HFFc6 (cell line): Measurements from ENCODE around the gene SEMA4C. TPM values are rescaled to one million over a fixed set of nuclear protein-coding genes. Genes with fewer than 3 reads are reported as not detected.
A peak's percentile ranks its signal among the peaks of the same experiment; 100 is the strongest.

Experiments
- DNase-seq: peaks from one replicate; pipeline ENCODE4 v3.0.0-alpha.2; 2018
- H3K27ac Mint-ChIP-seq: 2 replicates; pipeline ENCODE4 v1.8.0; 2020; ENCODE audit warnings: mild to moderate bottlenecking, mixed read lengths
- H3K27me3 Mint-ChIP-seq: 2 replicates; pipeline ENCODE4 v1.8.0; 2021; ENCODE audit warnings: mild to moderate bottlenecking, moderate library complexity, mixed read lengths; ENCODE audit not compliant: insufficient read depth
- H3K36me3 Mint-ChIP-seq: 2 replicates; pipeline ENCODE4 v1.8.0; 2021; ENCODE audit warnings: low read depth, mixed read lengths
- H3K4me1 Mint-ChIP-seq: 2 replicates; pipeline ENCODE4 v1.8.0; 2020; ENCODE audit warnings: low read depth, mixed read lengths
- H3K4me3 Mint-ChIP-seq: 2 replicates; pipeline ENCODE4 v1.8.0; 2020; ENCODE audit warnings: mild to moderate bottlenecking, moderate library complexity, mixed read lengths
- H3K9me3 Mint-ChIP-seq: 2 replicates; pipeline ENCODE4 v1.8.0; 2020; ENCODE audit warnings: mild to moderate bottlenecking, mixed read lengths
- total RNA-seq, 6 experiments: library from RNA; stranded (reverse); fragmentation: NEBNext Ultra II Directional; extraction: Animal tissue kit (Norgen Biotek cat#: 25700); gene quantifications; 2 replicates in 1 of 6; 3 replicates in 5 of 6; pipeline ENCODE4 v1.2.3, GENCODE V29; 2021
- TF ChIP-seq, protein P1 (sequence below): fragments of 200-600 bp; sonication (generic); IDR thresholded peaks from 2 replicates; pipeline ENCODE4 v1.5.0; 2021; ENCODE audit warnings: antibody characterized with exemption, mild to moderate bottlenecking

The SEMA4C gene
- total RNA-seq, 6 experiments from 2014 or later, result 11.6 to 13.7 (median 12.7) TPM

GRCh38 chr2:96856776-96857666 is 12.9 kb downstream of the SEMA4C start:
- peak overlapping the region; percentile 88 for H3K4me3 Mint-ChIP-seq
- TF ChIP-seq, protein P1, sequence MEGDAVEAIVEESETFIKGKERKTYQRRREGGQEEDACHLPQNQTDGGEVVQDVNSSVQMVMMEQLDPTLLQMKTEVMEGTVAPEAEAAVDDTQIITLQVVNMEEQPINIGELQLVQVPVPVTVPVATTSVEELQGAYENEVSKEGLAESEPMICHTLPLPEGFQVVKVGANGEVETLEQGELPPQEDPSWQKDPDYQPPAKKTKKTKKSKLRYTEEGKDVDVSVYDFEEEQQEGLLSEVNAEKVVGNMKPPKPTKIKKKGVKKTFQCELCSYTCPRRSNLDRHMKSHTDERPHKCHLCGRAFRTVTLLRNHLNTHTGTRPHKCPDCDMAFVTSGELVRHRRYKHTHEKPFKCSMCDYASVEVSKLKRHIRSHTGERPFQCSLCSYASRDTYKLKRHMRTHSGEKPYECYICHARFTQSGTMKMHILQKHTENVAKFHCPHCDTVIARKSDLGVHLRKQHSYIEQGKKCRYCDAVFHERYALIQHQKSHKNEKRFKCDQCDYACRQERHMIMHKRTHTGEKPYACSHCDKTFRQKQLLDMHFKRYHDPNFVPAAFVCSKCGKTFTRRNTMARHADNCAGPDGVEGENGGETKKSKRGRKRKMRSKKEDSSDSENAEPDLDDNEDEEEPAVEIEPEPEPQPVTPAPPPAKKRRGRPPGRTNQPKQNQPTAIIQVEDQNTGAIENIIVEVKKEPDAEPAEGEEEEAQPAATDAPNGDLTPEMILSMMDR, result no peak
- peaks cover 10% of the 10 kb centered on the region for H3K36me3 Mint-ChIP-seq
- H3K27me3 Mint-ChIP-seq, result peaks cover 3% of the 10 kb centered on the region
- H3K9me3 Mint-ChIP-seq, result no peaks in the 10 kb centered on the region
- peak overlapping the region; percentile 38 for H3K27ac Mint-ChIP-seq
- peaks cover 16% of the 10 kb centered on the region for H3K4me1 Mint-ChIP-seq
- peak; percentile 27 for DNase-seq

DNA sequence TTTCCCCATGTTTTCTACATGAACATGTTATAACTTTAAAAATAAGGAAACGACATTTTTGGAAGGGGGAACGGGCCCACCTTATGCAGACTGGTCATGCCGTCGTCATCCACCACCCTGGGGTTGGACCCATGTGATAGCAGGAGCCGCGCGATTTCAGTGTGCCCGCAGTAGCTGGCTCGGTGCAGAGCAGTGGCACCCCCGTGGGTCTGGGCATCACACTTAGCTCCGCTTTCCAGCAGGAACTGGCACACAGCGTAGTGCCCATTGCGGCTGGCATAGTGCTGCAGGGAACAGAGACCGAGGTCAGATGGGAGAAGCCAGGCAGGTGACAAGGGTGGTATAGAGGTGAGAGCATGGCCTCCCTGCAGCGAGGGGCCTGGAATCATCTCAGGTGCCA is 16.6 kb downstream of the SEMA4C start:
- no peaks in the 10 kb centered on the region; the same call in 1 of the 2 replicates for H3K27me3 Mint-ChIP-seq
- no peak overlapping the region for H3K27ac Mint-ChIP-seq
- H3K9me3 Mint-ChIP-seq, result no peaks in the 10 kb centered on the region
- H3K4me1 Mint-ChIP-seq, result peaks cover 16% of the 10 kb centered on the region
- H3K36me3 Mint-ChIP-seq, result peaks cover 10% of the 10 kb centered on the region
- no peak for DNase-seq
- TF ChIP-seq, protein P1, result no peak
- no peak overlapping the region for H3K4me3 Mint-ChIP-seq

- Mint-ChIP-seq H3K27me3 (no peaks in the 10 kb centered on the region; the same call in 1 of the 2 replicates), H3K27ac (no peak overlapping the region), H3K9me3 (no peaks in the 10 kb centered on the region), H3K36me3 (peaks cover 10% of the 10 kb centered on the region), H3K4me3 (no peak overlapping the region), H3K4me1 (peaks cover 16% of the 10 kb centered on the region)
- DNase-seq, result no peak
- TF ChIP-seq, protein P1, result no peak
Measured at GRCh38 chr2:96852667-96853066, 17.2 kb downstream of the SEMA4C start.

- Mint-ChIP-seq H3K36me3 (peaks cover 8% of the 10 kb centered on the region), H3K9me3 (no peaks in the 10 kb centered on the region), H3K27ac (no peak overlapping the region), H3K4me1 (no peaks in the 10 kb centered on the region), H3K4me3 (no peak overlapping the region), H3K27me3 (no peaks in the 10 kb centered on the region; the same call in 1 of the 2 replicates)
- DNase-seq, result no peak
- TF ChIP-seq, protein P1, result no peak
Measured at GRCh38 chr2:96848264-96848663, 21.6 kb downstream of the SEMA4C start.

DNA sequence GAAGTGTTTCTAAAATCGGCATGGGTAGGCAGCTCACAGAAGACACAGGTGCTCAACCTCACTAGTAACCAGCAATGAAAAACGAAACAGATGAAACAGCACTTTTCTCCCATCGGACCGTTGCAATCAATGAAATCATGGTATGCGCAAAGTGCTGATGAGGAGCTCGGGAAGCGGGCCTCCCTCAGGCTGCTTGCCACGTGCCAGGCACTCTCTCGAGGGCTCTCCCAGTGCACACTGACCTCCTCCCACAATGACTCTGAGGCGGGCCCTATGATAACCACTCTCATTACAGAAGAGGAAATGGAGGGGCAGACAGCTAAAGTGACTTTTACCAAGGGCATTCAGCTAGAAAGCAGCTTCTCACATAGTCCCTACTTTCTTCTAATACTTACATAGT is 22.3 kb downstream of the SEMA4C start:
- no peaks in the 10 kb centered on the region for H3K4me1 Mint-ChIP-seq
- peaks cover 1% of the 10 kb centered on the region for H3K36me3 Mint-ChIP-seq
- DNase-seq, result no peak
- TF ChIP-seq, protein P1, result no peak
- no peak overlapping the region for H3K4me3 Mint-ChIP-seq
- H3K9me3 Mint-ChIP-seq, result no peaks in the 10 kb centered on the region
- no peak overlapping the region for H3K27ac Mint-ChIP-seq
- peaks cover 2% of the 10 kb centered on the region; the same call in 1 of the 2 replicates for H3K27me3 Mint-ChIP-seq
